HUDEP-2 (cell line): ENCODE results near the gene LINC01488.

ENCODE experiments used
- DNase-seq, 76 experiments: peaks; one replicate each; lab custom pipeline; 2025; ENCODE audit not compliant: unreplicated experiment in 76 of 76; lab: John Stamatoyannopoulos, UW

The LINC01488 gene

GRCh38 chr11:69541501-69542313 lies 60.2 kb downstream of the LINC01488 start:
- no peak for DNase-seq

GRCh38 chr11:69542314-69543168 lies 61.1 kb downstream of the LINC01488 start:
- no peak for DNase-seq
